Skeletal muscle satellite cell (primary cell): ENCODE measurements around the gene LPCAT3.

Experiments used
- H3K27me3 ChIP-seq: 2 replicates; pipeline ENCODE4 v1.7.0; 2013; ENCODE audit warnings: low read length; ENCODE audit not compliant: control insufficient read depth, insufficient read depth
- H3K36me3 ChIP-seq: 2 replicates; pipeline ENCODE4 v1.7.0; 2013; ENCODE audit warnings: mild to moderate bottlenecking, control low read depth, low read length; ENCODE audit not compliant: insufficient read depth
- H3K4me1 ChIP-seq: 2 replicates; pipeline ENCODE4 v1.7.0; 2013; ENCODE audit warnings: low read length; ENCODE audit not compliant: control insufficient read depth, insufficient read depth
- H3K4me2 ChIP-seq: 2 replicates; pipeline ENCODE4 v1.7.0; 2013; ENCODE audit warnings: mild to moderate bottlenecking, low read length
- H3K4me3 ChIP-seq: 2 replicates; pipeline ENCODE4 v1.7.0; 2013; ENCODE audit warnings: low read length
- H3K9ac ChIP-seq: 2 replicates; pipeline ENCODE4 v1.7.0; 2013; ENCODE audit warnings: mild to moderate bottlenecking, low read depth, low read length, moderate library complexity
- H3K9me3 ChIP-seq: replicated peaks from 2 replicates; pipeline ENCODE4 v1.7.0; 2013; ENCODE audit warnings: mild to moderate bottlenecking, control low read depth, low read length

The LPCAT3 gene

DNA sequence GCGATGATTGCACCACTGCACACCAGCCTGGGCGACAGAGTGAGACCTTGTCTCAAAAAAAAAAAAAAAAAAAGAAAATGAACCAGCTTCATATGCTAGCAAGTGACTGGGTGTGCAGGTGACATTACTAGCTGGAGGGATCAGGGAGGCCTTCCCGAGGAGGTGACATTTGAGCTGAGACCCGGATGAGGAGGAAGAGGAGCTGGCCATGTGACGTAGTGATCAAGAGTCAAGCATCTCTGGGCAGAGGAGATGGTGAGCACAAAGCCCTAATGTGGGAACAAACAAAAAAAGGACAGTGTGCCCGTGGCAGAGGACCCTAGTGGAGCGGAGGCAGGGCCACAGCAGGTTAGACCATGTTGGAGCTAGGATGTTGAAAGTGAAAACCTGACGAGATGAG is 70.7 kb downstream of the LPCAT3 start:
- Histone ChIP-seq H3K4me2 (no peak overlapping the region), H3K27me3 (no peaks in the 10 kb centered on the region), H3K36me3 (peaks cover 5% of the 10 kb centered on the region), H3K9ac (no peak overlapping the region), H3K9me3 (no peaks in the 10 kb centered on the region), H3K4me1 (peaks cover 14% of the 10 kb centered on the region), H3K4me3 (no peak overlapping the region)

DNA sequence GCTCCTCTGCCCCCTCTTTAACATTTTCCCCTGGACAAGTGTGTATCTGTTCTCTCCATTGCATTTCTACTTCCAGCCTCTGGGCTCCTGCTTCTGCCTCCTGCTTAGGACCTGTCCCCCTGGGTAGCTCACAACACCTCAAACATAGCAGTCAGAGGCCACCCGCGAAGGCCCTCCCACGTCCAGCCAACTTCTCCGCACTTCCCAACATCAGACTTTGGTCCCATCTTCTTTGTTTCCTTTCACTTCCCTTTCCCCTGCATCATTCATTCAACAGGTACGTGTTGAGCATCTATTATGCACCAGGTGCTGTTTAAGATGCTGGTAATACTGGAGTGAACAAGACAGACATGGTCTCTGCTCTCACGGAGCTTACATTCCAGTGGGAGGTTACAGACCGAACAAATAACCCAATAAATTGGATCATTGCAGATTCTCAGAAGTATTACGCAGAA is 71.3 kb downstream of the LPCAT3 start:
- no peak overlapping the region for H3K9ac ChIP-seq
- H3K9me3 ChIP-seq: no peaks in the 10 kb centered on the region
- peaks cover 5% of the 10 kb centered on the region for H3K36me3 ChIP-seq
- no peak overlapping the region for H3K4me3 ChIP-seq
- H3K4me2 ChIP-seq: no peak overlapping the region
- no peaks in the 10 kb centered on the region for H3K27me3 ChIP-seq
- peaks cover 18% of the 10 kb centered on the region for H3K4me1 ChIP-seq

DNA sequence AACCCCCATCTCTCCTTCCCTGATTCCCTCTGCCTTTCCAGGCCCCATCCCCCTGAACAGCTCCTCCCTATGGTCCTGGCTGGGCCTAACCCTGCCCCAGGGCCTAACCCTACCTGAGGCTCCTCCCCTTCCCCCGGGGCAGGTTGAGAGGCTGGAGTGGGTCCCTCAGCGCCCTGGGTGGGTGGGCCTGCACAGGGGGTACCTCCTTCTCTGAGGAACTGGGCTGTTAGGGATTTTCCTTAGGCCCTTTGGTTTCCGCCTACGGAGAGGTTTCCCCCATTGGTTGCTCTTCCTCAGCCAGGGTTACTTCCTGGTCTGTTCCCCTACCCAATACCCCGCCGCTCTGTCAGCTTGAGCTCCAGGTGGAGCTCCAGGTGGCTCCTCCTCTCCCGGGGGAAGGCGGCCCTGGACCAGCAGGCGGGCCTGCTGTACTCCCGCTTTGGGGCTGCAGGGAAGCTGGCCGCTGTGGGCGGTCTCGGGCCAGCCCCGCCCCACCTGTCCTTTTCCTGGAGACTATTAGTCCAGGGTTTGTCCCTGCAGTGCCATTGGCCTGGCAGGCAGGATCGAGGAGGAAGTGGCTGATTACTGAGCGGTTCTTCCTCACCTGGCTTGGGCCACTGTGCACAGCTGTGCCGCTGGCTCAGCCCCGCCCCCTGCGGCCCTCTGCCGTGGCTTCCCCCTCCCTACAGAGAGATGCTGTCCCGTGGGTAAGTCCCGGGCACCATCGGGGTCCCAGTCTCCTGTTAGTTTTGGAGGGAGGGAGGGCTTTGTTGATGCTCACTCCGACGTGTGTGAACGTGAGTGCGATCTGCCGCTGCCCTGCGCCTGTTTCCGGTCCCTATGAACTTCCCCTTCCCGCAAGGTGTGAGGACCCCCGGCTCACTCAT is 72.0 kb downstream of the LPCAT3 start:
- H3K27me3 ChIP-seq: no peaks in the 10 kb centered on the region
- H3K4me2 ChIP-seq: no peak overlapping the region
- peaks cover 18% of the 10 kb centered on the region for H3K4me1 ChIP-seq
- no peaks in the 10 kb centered on the region for H3K9me3 ChIP-seq
- H3K36me3 ChIP-seq: peaks cover 10% of the 10 kb centered on the region
- H3K9ac ChIP-seq: no peak overlapping the region
- H3K4me3 ChIP-seq: no peak overlapping the region

DNA sequence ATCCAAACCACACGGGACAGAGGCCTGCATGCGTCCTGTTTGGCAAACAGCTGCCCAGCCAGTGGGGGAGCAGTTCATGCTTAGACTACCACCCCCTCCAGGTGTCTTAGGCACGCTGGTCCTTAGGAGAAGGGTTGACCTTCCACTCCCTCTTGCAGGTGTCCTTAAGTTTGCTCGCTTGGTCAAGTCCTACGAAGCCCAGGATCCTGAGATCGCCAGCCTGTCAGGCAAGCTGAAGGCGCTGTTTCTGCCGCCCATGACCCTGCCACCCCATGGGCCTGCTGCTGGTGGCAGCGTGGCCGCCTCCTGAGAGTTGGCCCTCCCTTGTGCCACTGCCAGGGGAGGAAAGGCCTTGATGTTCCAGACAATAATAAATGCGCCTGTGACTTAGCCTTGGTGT is 72.7 kb downstream of the LPCAT3 start:
- Histone ChIP-seq H3K27me3 (no peaks in the 10 kb centered on the region), H3K9ac (peak overlapping the region; percentile 81), H3K4me3 (no peak overlapping the region), H3K4me2 (peak overlapping the region; percentile 95), H3K4me1 (peaks cover 18% of the 10 kb centered on the region), H3K36me3 (peaks cover 16% of the 10 kb centered on the region), H3K9me3 (no peaks in the 10 kb centered on the region)

DNA sequence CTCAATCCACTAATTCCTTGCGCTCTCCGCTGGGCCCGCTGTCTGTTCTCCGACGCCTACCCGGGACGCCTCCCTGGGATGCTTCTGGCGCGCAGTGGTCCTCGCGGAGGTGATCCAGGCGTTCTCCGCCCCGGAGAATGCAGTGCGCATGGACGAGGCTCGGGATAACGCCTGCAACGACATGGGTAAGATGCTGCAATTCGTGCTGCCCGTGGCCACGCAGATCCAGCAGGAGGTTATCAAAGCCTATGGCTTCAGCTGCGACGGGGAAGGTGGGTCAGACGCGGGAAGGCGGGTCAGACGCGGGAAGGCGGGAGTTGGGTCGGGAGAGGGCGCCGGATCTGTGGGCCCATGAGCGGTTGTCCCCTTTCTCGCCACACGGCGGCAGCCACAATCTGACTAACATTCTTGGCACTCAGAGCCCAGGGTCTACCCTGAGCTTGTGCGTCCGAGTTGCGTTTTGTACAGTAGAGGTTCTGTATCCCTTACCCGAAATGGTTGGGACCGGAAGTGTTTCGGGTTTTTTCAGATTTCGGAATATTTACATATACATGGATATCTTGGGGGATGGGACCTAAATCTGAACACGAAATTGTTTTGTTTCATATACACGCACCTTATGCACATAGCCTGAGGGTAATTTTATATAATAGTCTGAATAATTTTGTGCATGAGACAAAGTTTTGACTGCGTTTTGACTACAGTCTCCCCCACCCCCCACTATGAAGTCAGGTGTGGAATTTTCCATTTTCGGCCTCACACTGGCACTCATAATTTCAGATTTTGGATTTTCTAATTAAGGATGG is 73.7 kb downstream of the LPCAT3 start:
- Histone ChIP-seq H3K36me3 (peaks cover 23% of the 10 kb centered on the region), H3K4me2 (peak overlapping the region; percentile 95), H3K9me3 (no peaks in the 10 kb centered on the region), H3K4me1 (peaks cover 18% of the 10 kb centered on the region), H3K27me3 (no peaks in the 10 kb centered on the region), H3K4me3 (peak overlapping the region; percentile 78), H3K9ac (peak overlapping the region; percentile 81)

DNA sequence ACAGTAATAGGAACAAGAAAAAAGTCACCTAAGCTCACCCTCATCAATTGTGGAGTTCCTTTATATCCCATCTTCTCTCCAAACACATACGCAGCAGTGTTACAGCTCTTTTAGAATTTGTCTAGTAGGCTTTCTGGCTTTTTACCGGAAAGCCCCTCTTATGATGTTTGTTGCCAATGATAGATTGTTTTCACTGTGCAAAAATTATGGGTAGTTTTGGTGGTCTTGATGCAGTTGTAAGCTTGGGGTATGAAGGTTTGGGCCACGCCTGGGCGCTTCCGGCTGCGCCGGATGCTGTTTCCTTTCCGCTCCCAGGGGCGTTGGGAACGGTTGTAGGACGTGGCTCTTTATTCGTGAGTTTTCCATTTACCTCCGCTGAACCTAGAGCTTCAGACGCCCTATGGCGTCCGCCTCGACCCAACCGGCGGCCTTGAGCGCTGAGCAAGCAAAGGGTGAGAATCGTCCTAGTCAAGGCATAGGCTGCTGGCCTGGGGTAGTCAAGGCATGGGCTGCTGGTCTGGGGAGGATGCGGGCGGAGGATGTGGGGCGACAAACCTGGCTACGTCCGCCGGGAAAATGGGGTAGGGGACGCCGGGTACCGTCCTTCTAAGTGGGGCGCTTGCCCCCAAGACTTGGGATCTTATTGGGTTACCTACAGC is 74.4 kb downstream of the LPCAT3 start, which contains the start of the genes C12orf57 and RNU7-1:
TSS of gene C12orf57 (plus strand) at position 301 of the 659 bp plus-strand sequence. CDS start at position 401, 100 bp downstream.
TSS of gene RNU7-1 (plus strand) at position 95 of the 659 bp plus-strand sequence.
- Histone ChIP-seq H3K9me3 (no peaks in the 10 kb centered on the region), H3K4me3 (peak within 1 kb of the TSS; percentile 78), H3K36me3 (peaks cover 30% of the 10 kb centered on the region), H3K9ac (peak within 1 kb of the TSS; percentile 81), H3K4me2 (peak within 1 kb of the TSS; percentile 95), H3K4me1 (peaks cover 18% of the 10 kb centered on the region), H3K27me3 (no peaks in the 10 kb centered on the region)

DNA sequence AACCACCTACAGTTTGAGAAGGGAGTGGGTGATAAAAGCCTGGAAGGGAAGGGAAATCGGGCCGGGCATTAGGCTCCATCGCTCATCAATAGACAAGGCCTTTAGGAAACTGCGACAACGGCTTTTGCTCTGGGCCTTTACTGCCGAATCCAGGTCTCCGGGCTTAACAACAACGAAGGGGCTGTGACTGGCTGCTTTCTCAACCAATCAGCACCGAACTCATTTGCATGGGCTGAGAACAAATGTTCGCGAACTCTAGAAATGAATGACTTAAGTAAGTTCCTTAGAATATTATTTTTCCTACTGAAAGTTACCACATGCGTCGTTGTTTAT is 74.9 kb downstream of the LPCAT3 start:
- Histone ChIP-seq H3K4me2 (peak overlapping the region; percentile 95), H3K4me1 (peaks cover 20% of the 10 kb centered on the region), H3K4me3 (peak overlapping the region; percentile 18)

DNA sequence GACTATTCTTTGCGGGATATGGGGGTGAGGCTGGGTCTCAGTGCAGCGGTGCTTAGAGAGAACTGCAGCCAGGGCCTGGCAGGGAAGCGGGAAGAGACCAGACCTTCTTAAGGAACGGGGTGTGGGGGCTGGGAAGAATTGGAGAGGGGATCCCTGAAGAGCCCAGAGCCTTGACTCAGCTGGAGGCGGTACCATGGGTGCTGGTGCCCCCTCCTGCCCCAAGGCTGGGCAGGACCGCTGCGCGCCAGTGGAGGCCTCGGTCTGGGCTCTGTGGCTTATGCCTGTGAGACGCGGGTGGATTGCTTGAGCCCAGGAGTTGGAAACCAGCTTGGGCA is 76.0 kb downstream of the LPCAT3 start:
- H3K36me3 ChIP-seq: peaks cover 37% of the 10 kb centered on the region
- no peaks in the 10 kb centered on the region for H3K27me3 ChIP-seq
- H3K4me1 ChIP-seq: peaks cover 28% of the 10 kb centered on the region
- no peak overlapping the region for H3K9ac ChIP-seq
- no peak overlapping the region for H3K4me2 ChIP-seq
- no peak overlapping the region for H3K4me3 ChIP-seq
- no peaks in the 10 kb centered on the region for H3K9me3 ChIP-seq

More for the DNA sequence above, 74.9 kb downstream of the LPCAT3 start:
- H3K27me3 ChIP-seq: no peaks in the 10 kb centered on the region
- H3K9me3 ChIP-seq: no peaks in the 10 kb centered on the region
- H3K9ac ChIP-seq: peak overlapping the region; percentile 81
- peaks cover 35% of the 10 kb centered on the region for H3K36me3 ChIP-seq

DNA sequence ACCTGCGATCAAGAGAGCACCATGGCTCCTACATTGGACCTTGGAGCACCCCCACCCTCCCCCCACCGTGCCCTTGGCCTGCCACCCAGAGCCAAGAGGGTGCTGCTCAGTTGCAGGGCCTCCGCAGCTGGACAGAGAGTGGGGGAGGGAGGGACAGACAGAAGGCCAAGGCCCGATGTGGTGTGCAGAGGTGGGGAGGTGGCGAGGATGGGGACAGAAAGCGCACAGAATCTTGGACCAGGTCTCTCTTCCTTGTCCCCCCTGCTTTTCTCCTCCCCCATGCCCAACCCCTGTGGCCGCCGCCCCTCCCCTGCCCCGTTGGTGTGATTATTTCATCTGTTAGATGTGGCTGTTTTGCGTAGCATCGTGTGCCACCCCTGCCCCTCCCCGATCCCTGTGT is 76.5 kb downstream of the LPCAT3 start:
- no peak overlapping the region for H3K4me3 ChIP-seq
- H3K36me3 ChIP-seq: peaks cover 39% of the 10 kb centered on the region
- no peak overlapping the region for H3K4me2 ChIP-seq
- no peak overlapping the region for H3K9ac ChIP-seq
- H3K27me3 ChIP-seq: no peaks in the 10 kb centered on the region
- peaks cover 33% of the 10 kb centered on the region for H3K4me1 ChIP-seq
- H3K9me3 ChIP-seq: no peaks in the 10 kb centered on the region

DNA sequence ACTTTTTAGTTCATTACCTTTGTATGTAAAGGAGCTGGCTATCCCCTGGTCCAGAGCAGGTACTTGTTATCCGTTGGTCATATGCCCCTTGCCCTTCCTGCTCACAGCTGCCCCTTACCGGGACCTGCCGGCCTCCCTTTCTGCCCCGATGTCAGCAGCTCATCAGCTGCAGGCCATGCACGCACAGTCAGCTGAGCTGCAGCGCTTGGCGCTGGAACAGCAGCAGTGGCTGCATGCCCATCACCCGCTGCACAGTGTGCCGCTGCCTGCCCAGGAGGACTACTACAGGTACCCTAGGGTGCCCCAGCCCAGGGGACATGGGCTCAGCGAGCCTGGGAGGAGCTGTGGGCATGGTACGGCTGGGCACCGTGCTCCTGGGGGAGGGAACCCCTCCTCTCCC is 77.0 kb downstream of the LPCAT3 start:
- Histone ChIP-seq H3K27me3 (no peaks in the 10 kb centered on the region), H3K4me3 (no peak overlapping the region), H3K4me1 (peaks cover 34% of the 10 kb centered on the region), H3K36me3 (peaks cover 44% of the 10 kb centered on the region), H3K9me3 (no peaks in the 10 kb centered on the region), H3K9ac (no peak overlapping the region), H3K4me2 (no peak overlapping the region)

DNA sequence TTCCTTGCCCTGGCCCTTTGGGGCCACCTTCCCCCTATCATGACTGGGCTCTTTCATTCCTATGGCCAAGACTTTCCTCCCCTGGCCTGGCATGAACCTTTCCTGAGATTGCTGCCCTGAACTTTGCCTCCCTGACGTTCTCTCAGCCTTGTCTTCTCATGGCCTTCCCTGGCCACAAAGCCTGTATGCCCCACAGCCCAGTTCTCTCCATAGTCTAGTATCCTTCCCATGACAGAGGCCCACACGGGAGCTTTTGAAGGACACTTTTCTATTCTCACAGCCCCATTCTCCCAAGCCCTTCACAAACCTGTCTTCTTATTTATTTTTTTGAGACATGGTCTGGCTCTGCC is 79.1 kb downstream of the LPCAT3 start:
- Histone ChIP-seq H3K4me1 (peaks cover 43% of the 10 kb centered on the region), H3K9me3 (no peaks in the 10 kb centered on the region), H3K9ac (no peak overlapping the region), H3K4me2 (no peak overlapping the region), H3K4me3 (no peak overlapping the region), H3K36me3 (peaks cover 60% of the 10 kb centered on the region), H3K27me3 (no peaks in the 10 kb centered on the region)
